CD14-positive monocyte (primary cell): ENCODE data around the gene ARID1B. TPM values are rescaled to one million over a fixed set of nuclear protein-coding genes. Genes with fewer than 3 reads are reported as not detected.

ENCODE experiments used
- DNase-seq, 3 donors: peaks; one replicate each; pipeline ENCODE4 v3.0.0-alpha.2; 2011 to 2022
- H2AFZ ChIP-seq: 2 replicates; pipeline ENCODE4 v1.6.0; 2012; ENCODE audit warnings: mild to moderate bottlenecking, low read depth, low read length, inconsistent platforms; ENCODE audit not compliant: insufficient read depth, poor library complexity, severe bottlenecking
- H3K27ac ChIP-seq, 2 donors: 1 replicate in 1 of 2; 2 replicates in 1 of 2; pipeline ENCODE4 v1.5.1; 2012 to 2013; ENCODE audit warnings: low read length in 2 of 2, control low read depth in 1 of 2, inconsistent platforms in 1 of 2, low read depth in 1 of 2, mild to moderate bottlenecking in 1 of 2
- H3K27me3 ChIP-seq, 2 donors: one replicate each; pipeline versions ENCODE4 v1.6.0 to v1.6.1; 2011 to 2013; ENCODE audit warnings: low read length in 2 of 2; ENCODE audit not compliant: control insufficient read depth in 2 of 2, insufficient read depth in 2 of 2
- H3K36me3 ChIP-seq, 2 donors: replicated peaks in 1 of 2; 1 replicate in 1 of 2; 2 replicates in 1 of 2; pipeline versions ENCODE4 v1.5.1 to v1.6.1; 2012 to 2013; ENCODE audit warnings: low read length in 2 of 2, control low read depth in 1 of 2, inconsistent platforms in 1 of 2, mild to moderate bottlenecking in 1 of 2; ENCODE audit not compliant: insufficient read depth in 2 of 2, control insufficient read depth in 1 of 2
- H3K4me1 ChIP-seq, 2 donors: 1 replicate in 1 of 2; 2 replicates in 1 of 2; pipeline versions ENCODE4 v1.5.1 to v1.6.1; 2012 to 2013; ENCODE audit warnings: low read length in 2 of 2, control low read depth in 1 of 2, inconsistent platforms in 1 of 2, mild to moderate bottlenecking in 1 of 2, moderate library complexity in 1 of 2; ENCODE audit not compliant: insufficient read depth in 2 of 2, control insufficient read depth in 1 of 2
- H3K4me2 ChIP-seq: replicated peaks from 2 replicates; pipeline ENCODE3; 2012; ENCODE audit warnings: low read length, moderate library complexity, mild to moderate bottlenecking; ENCODE audit not compliant: poor library complexity, severe bottlenecking; ENCODE audit errors: extremely low read depth
- H3K4me3 ChIP-seq, 3 experiments: fragments of 200-600 bp in 1 of 3; sonication (generic) in 1 of 3; replicated peaks in 1 of 3; 1 replicate in 2 of 3; 2 replicates in 1 of 3; pipeline ENCODE4 v1.5.1; 2011 to 2013; ENCODE audit warnings: low read length in 3 of 3, mild to moderate bottlenecking in 3 of 3, control low read depth in 2 of 3, low read depth in 2 of 3, inconsistent platforms in 1 of 3, moderate library complexity in 1 of 3
- H3K79me2 ChIP-seq: 2 replicates; pipeline ENCODE4 v1.6.0; 2012; ENCODE audit warnings: mild to moderate bottlenecking, control low read depth, inconsistent platforms, low read length, moderate library complexity; ENCODE audit not compliant: insufficient read depth
- H3K9ac ChIP-seq: 2 replicates; pipeline ENCODE4 v1.6.0; 2017; ENCODE audit warnings: low read length, mild to moderate bottlenecking; ENCODE audit not compliant: insufficient read depth, poor library complexity, severe bottlenecking
- H3K9me3 ChIP-seq, 2 donors: replicated peaks in 1 of 2; 1 replicate in 1 of 2; 2 replicates in 1 of 2; pipeline versions ENCODE4 v1.5.1 to v1.6.1; 2012 to 2013; ENCODE audit warnings: low read length in 2 of 2, control low read depth in 1 of 2; ENCODE audit not compliant: control insufficient read depth in 1 of 2, insufficient read depth in 1 of 2
- H4K20me1 ChIP-seq: 2 replicates; pipeline ENCODE4 v1.6.0; 2012; ENCODE audit warnings: mild to moderate bottlenecking, low read length, control low read depth, moderate library complexity; ENCODE audit not compliant: insufficient read depth
- H3K27ac Mint-ChIP-seq, 7 donors: one replicate each; pipeline ENCODE4 v1.8.0; 2020; ENCODE audit warnings: mild to moderate bottlenecking in 7 of 7, mixed read lengths in 7 of 7, moderate library complexity in 6 of 7, inconsistent platforms in 2 of 7
- H3K27me3 Mint-ChIP-seq, 3 donors: one replicate each; pipeline ENCODE4 v1.8.0; 2021 to 2022; ENCODE audit warnings: low read depth in 3 of 3, mild to moderate bottlenecking in 3 of 3, mixed read lengths in 3 of 3, moderate library complexity in 3 of 3, inconsistent platforms in 1 of 3
- H3K36me3 Mint-ChIP-seq, 2 donors: one replicate each; pipeline ENCODE4 v1.8.0; 2020; ENCODE audit warnings: mixed read lengths in 2 of 2, inconsistent platforms in 1 of 2, mild to moderate bottlenecking in 1 of 2
- H3K4me1 Mint-ChIP-seq: one replicate; pipeline ENCODE4 v1.8.0; 2020; ENCODE audit warnings: mild to moderate bottlenecking, mixed read lengths
- H3K4me3 Mint-ChIP-seq, 2 donors: one replicate each; pipeline ENCODE4 v1.8.0; 2020; ENCODE audit warnings: mild to moderate bottlenecking in 2 of 2, mixed read lengths in 2 of 2, moderate library complexity in 1 of 2
- H3K9me3 Mint-ChIP-seq, 7 donors: one replicate each; pipeline ENCODE4 v1.8.0; 2020 to 2022; ENCODE audit warnings: mixed read lengths in 7 of 7, mild to moderate bottlenecking in 6 of 7, moderate library complexity in 6 of 7, inconsistent platforms in 2 of 7
- CTCF ChIP-seq: fragments of 200-600 bp; IDR thresholded peaks from one replicate; pipeline ENCODE4 v1.8.0; 2022; ENCODE audit warnings: antibody characterized with exemption, mild to moderate bottlenecking
- WGBS: methylation state at CpG from one replicate; pipeline ENCODE4 v1.1.5; 2013; ENCODE audit warnings: missing lambda C conversion rate; ENCODE audit not compliant: insufficient coverage; 5-methylcytosine and 5-hydroxymethylcytosine counted together
- intact Hi-C, 2 donors: fragments of 100-400 bp; cut with micrococcal nuclease; formaldehyde crosslinking; loops; one replicate each; pipeline versions ENCODE4 v1.15.0 to v1.15.1; 2023
- polyA plus RNA-seq, 3 donors: library from polyadenylated mRNA; depleted of rRNA in 1 of 3; unstranded in 2 of 3; stranded (reverse) in 1 of 3; fragments of 300-500 nt in 2 of 3; fragments of >200 nt in 1 of 3; fragmentation: Illumina TruSeq in 2 of 3; gene quantifications; 1 replicate in 2 of 3; 2 replicates in 1 of 3; pipeline ENCODE4 v1.2.3, GENCODE V29; 2012 to 2021

Gene ARID1B
- polyA plus RNA-seq, 3 donors = 3.2 to 22.1 (median 3.8) TPM

GRCh38 chr6:157200611-157201010 lies 423.4 kb downstream of the ARID1B start:
- no peaks in the 10 kb centered on the region for H3K4me1 ChIP-seq
- no peaks in the 10 kb centered on the region for H4K20me1 ChIP-seq
- no peaks in the 10 kb centered on the region for H3K79me2 ChIP-seq
- intact Hi-C loops = no loop called here
- H3K27ac ChIP-seq = no peak overlapping the region
- Mint-ChIP-seq H3K4me3 (no peak overlapping the region), H3K9me3 (no peaks in the 10 kb centered on the region), H3K36me3 (peaks cover 69 to 86% of the 10 kb centered on the region in 2 donors), H3K4me1 (no peaks in the 10 kb centered on the region), H3K27me3 (no peaks in the 10 kb centered on the region), H3K27ac (no peak overlapping the region)
- no peak overlapping the region for H3K4me3 ChIP-seq
- H3K4me2 ChIP-seq = no peak overlapping the region
- TF ChIP-seq CTCF = no peak
- 98% methylated on average over 13 of the region's 17 CpGs for WGBS
- no peak for DNase-seq
- H3K27me3 ChIP-seq = no peaks in the 10 kb centered on the region
- no peak overlapping the region for H3K9ac ChIP-seq
- H3K36me3 ChIP-seq = peaks cover 80 to 94% of the 10 kb centered on the region in 2 donors
- no peaks in the 10 kb centered on the region for H3K9me3 ChIP-seq
- no peak overlapping the region for H2AFZ ChIP-seq

GRCh38 chr6:157201083-157201482 lies 423.9 kb downstream of the ARID1B start:
- intact Hi-C loops = no loop called here
- no peak overlapping the region for H2AFZ ChIP-seq
- no peaks in the 10 kb centered on the region for H4K20me1 ChIP-seq
- H3K4me1 ChIP-seq = no peaks in the 10 kb centered on the region
- Mint-ChIP-seq H3K4me1 (no peaks in the 10 kb centered on the region), H3K27ac (peak overlapping the region in 1 of 7 donors; percentile 20), H3K27me3 (no peaks in the 10 kb centered on the region), H3K36me3 (peaks cover 70 to 86% of the 10 kb centered on the region in 2 donors), H3K9me3 (no peaks in the 10 kb centered on the region), H3K4me3 (no peak overlapping the region)
- H3K9me3 ChIP-seq = no peaks in the 10 kb centered on the region
- no peak overlapping the region for H3K4me3 ChIP-seq
- no peaks in the 10 kb centered on the region for H3K79me2 ChIP-seq
- no peaks in the 10 kb centered on the region for H3K27me3 ChIP-seq
- TF ChIP-seq CTCF = no peak
- no peak overlapping the region for H3K27ac ChIP-seq
- 98% methylated on average over 16 of the region's 17 CpGs for WGBS
- H3K36me3 ChIP-seq = peaks cover 80 to 94% of the 10 kb centered on the region in 2 donors
- no peak overlapping the region for H3K4me2 ChIP-seq
- H3K9ac ChIP-seq = no peak overlapping the region
- DNase-seq = no peak
